ENCODE data around the gene DGKB. TPM values are rescaled to one million over a fixed set of nuclear protein-coding genes. Genes with fewer than 3 reads are reported as not detected.

The DGKB gene
- total RNA-seq, 2 experiments from 2014 or later: not detected

DNA sequence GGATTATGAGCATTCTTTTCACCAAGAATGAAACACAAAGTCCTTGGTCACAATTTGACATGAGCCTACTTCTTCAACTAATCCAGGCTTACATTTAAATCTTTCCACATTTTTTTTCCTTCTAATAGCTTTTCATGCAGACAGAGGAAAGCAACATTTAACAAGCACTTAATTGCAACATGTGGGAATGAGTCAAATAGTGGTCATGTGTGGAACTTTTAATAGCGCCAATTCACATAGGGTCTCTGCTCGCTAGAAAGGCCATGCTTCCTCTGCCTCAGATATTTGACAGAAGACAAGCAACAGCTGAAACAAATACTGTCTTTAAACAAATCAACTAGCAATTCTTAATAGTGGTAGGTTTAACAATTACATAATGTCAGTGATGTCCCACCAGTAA, 627.2 kb downstream of the DGKB start:
- Mint-ChIP-seq H3K36me3 (no peaks in the 10 kb centered on the region), H3K4me3 (no peak overlapping the region), H3K27ac (no peak overlapping the region), H3K27me3 (no peaks in the 10 kb centered on the region), H3K9me3 (peaks cover 2% of the 10 kb centered on the region), H3K4me1 (no peaks in the 10 kb centered on the region)
- DNase-seq: no peak

DNA sequence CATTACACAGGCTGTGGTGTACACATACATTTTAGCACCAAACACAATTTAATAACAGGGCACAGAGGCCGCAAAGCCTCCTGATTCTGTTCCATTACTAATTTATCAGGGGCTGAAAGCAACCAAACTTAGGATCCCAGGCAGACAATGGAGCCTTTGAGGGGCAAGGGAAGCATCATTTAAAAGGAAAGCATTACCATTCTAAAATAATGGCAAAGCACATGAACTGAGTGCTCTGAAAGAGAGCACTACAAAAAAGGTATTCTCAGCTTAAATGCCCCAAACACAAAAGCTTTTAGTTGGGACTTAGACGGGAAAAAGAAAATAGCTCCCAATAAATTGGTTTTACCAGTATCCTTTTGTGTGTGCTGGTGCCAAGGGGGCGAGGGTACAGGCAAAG, 631.1 kb downstream of the DGKB start:
- no peak for DNase-seq
- H3K4me3 Mint-ChIP-seq: no peak overlapping the region
- H3K4me1 Mint-ChIP-seq: no peaks in the 10 kb centered on the region
- H3K36me3 Mint-ChIP-seq: no peaks in the 10 kb centered on the region
- H3K9me3 Mint-ChIP-seq: peaks cover 2% of the 10 kb centered on the region
- H3K27me3 Mint-ChIP-seq: no peaks in the 10 kb centered on the region
- no peak overlapping the region for H3K27ac Mint-ChIP-seq

DNA sequence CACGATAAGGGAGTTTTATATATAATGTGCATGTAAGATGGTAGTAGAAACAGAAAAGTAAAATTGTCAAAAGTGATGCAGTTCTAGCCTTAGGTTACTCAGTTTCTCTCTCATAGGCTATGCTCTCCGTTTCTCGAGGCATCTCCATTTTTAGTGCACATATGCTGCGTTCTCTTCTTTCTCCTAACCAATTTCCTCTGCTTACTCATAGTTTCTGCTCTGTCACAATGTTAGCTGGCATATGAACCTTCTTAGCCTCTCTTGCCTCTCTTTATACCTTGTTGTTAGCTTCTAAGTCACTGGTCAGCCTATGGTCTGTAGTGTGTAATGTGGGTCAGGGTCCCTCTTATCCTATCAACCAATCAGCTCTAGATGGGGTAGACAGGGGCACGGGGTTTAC, 632.5 kb downstream of the DGKB start:
- H3K9me3 Mint-ChIP-seq: peaks cover 2% of the 10 kb centered on the region
- H3K4me1 Mint-ChIP-seq: no peaks in the 10 kb centered on the region
- no peak for DNase-seq
- H3K27me3 Mint-ChIP-seq: no peaks in the 10 kb centered on the region
- no peak overlapping the region for H3K4me3 Mint-ChIP-seq
- H3K36me3 Mint-ChIP-seq: no peaks in the 10 kb centered on the region
- H3K27ac Mint-ChIP-seq: no peak overlapping the region

DNA sequence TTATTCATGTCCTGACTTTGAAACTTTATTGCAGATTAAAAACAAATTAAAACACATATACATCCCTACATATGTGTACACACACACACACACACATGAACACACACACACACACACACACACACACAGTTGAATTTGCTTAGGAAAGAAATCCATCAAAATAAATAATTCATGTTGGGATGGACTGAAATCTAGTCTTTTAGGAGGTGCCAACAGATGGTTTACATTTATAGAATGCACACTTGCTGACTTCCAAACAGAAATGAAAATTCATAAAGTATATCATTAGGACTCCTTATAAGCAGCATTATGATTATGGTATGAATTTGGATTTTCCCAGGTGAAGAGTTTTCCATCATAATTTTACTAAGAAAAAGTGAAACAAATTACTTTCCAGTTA, 642.5 kb downstream of the DGKB start:
- H3K27me3 Mint-ChIP-seq: no peaks in the 10 kb centered on the region
- H3K4me3 Mint-ChIP-seq: no peak overlapping the region
- no peaks in the 10 kb centered on the region for H3K36me3 Mint-ChIP-seq
- no peaks in the 10 kb centered on the region for H3K9me3 Mint-ChIP-seq
- H3K27ac Mint-ChIP-seq: no peak overlapping the region
- H3K4me1 Mint-ChIP-seq: no peaks in the 10 kb centered on the region
- DNase-seq: no peak

DNA sequence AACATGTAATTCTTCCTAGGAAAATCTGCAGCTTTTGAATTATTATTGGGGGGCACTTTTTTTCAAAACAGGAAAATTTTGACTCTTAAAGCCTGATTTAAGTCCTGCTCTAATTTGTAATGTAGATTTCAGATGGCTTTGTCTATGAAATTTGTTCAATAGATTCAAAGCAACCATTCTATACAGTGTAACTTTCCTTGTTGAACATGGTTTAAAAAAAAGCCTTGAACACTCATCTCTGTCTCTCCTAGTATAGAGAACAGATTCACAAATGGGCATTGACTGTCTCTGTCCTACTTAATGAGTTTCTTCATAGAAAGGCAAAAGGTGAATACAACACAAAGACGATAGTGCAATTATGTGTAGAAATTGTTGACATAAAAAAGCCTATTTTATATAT, 643.7 kb downstream of the DGKB start:
- no peaks in the 10 kb centered on the region for H3K9me3 Mint-ChIP-seq
- no peaks in the 10 kb centered on the region for H3K4me1 Mint-ChIP-seq
- H3K27me3 Mint-ChIP-seq: no peaks in the 10 kb centered on the region
- no peak for DNase-seq
- H3K36me3 Mint-ChIP-seq: no peaks in the 10 kb centered on the region
- H3K4me3 Mint-ChIP-seq: no peak overlapping the region
- no peak overlapping the region for H3K27ac Mint-ChIP-seq

DNA sequence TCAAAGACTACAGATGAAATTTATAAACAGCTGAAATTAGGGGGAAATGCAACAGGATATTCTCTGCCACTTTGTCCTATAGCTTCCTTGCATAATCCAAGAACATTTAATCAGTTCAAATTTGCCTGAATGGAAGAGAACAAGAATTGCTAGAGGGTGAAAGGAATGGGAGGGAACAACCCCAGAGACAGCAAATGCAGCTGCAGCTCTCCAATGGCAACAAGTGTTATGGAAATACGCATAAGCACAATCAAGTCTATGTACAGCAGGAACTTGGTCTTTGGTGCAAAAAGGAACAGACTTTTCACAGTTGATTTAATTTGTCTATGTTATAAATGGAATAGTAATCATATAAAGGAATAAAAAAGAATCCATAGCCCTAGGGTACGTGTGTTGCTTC, 644.1 kb downstream of the DGKB start:
- no peak overlapping the region for H3K4me3 Mint-ChIP-seq
- no peak overlapping the region for H3K27ac Mint-ChIP-seq
- no peaks in the 10 kb centered on the region for H3K4me1 Mint-ChIP-seq
- no peak for DNase-seq
- H3K27me3 Mint-ChIP-seq: no peaks in the 10 kb centered on the region
- H3K36me3 Mint-ChIP-seq: no peaks in the 10 kb centered on the region
- no peaks in the 10 kb centered on the region for H3K9me3 Mint-ChIP-seq

DNA sequence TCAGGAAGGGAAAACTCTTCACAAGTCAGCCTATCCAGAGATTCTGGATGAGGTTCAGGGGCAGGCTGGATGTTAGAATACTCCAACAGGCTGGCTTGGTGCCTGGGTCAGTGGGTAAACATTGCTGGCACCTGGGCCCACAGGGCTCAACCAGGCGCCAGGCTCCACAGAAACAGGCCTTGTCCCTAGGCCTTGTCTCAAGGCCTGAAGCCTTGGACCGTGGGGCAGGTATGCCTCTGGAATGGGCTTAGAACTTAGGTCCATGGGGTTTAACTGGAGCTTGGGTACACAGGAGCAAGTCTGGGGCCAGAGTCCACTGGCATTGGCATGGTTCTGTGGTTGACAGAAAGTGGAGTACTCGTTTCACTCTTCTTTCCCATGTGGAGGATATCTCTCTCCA, 650.1 kb downstream of the DGKB start:
- Mint-ChIP-seq H3K36me3 (no peaks in the 10 kb centered on the region), H3K4me3 (no peak overlapping the region), H3K4me1 (no peaks in the 10 kb centered on the region), H3K27ac (no peak overlapping the region), H3K27me3 (no peaks in the 10 kb centered on the region), H3K9me3 (no peaks in the 10 kb centered on the region)
- DNase-seq: no peak

DNA sequence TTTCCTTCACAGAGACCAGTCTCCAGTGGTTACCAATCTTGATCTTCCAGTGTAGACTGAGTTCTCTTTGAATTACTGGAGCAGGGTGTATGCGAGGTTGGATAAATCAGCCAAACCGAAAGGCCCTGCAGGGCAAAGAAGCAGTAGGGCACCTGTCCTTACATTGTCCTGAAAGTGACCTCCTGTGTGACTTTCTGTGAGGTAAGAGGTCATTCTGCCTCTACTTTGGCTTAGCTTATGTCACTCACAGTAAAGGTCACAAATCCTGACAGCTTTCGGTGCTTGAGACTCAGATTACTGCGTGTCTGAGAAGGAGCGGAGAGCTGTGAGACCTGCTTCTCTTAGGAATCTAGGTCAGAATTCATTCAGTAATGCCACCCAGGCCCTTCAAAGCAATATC, 660.4 kb downstream of the DGKB start:
- H3K27me3 Mint-ChIP-seq: no peaks in the 10 kb centered on the region
- no peaks in the 10 kb centered on the region for H3K9me3 Mint-ChIP-seq
- H3K27ac Mint-ChIP-seq: no peak overlapping the region
- no peak for DNase-seq
- H3K4me3 Mint-ChIP-seq: no peak overlapping the region
- H3K4me1 Mint-ChIP-seq: no peaks in the 10 kb centered on the region
- H3K36me3 Mint-ChIP-seq: no peaks in the 10 kb centered on the region

DNA sequence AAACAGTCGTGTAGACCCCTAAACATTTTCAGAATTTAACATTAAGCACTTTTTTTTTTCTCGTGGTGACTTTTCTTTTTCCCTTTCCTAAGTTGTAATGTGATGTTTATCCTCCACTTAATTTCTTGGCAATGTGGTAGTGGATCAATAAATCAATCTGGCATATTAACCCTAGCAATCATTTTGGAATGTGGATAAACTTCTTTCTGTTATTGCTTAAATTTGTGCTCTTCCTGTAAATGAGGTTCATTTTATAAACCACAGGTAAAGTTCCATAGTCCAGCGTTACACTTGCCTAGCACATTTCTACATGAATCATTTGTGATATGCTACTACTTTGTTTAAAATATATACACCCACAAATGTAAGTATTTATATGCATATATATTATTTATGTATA, 665.7 kb downstream of the DGKB start:
- Mint-ChIP-seq H3K4me1 (no peaks in the 10 kb centered on the region), H3K27ac (no peak overlapping the region), H3K36me3 (no peaks in the 10 kb centered on the region), H3K4me3 (no peak overlapping the region), H3K27me3 (no peaks in the 10 kb centered on the region), H3K9me3 (no peaks in the 10 kb centered on the region)
- no peak for DNase-seq

DNA sequence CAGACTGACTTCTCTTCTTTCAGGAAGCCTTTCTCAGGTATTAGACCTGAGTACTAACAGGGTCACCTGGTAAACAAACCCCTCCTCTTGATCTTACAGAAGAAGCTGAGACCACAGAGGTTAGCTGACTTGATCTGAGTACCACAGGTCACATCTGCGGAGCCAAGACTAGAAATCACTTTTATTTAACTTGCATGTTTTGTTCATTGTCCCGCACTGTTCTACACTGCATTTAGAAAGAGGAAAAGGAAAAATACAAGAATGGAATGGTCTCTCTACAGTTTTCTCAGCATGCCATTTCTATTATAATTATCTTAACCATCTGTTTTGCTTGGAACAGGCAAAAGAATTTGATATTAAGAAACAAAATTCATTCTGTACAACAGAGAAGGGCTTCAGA, 667.5 kb downstream of the DGKB start:
- H3K9me3 Mint-ChIP-seq: no peaks in the 10 kb centered on the region

DNA sequence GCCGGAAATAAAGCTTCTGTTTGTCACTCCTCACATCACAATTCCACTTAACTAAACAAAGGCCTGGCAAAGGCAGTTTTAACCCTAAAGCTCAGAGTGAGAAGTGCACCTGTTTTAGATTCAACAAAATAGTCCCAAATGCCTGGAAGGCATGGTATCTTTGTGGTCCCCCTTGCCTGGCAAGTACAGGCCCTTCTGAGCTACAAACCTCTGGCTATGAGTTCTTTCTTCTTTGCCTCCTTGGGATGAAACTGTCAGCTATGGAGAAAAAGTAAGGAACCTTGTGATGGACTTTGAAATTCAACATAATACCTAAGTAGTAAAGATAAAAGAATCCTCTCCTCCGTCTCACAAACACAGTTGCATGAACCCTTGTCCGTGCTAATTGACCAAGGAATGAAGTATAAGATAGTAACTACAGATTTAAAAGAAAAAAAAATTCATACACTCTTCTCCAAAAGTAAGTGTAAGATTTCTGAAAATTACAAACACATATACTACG, 668.6 kb downstream of the DGKB start:
- Mint-ChIP-seq H3K4me3 (no peak overlapping the region), H3K27ac (no peak overlapping the region), H3K4me1 (no peaks in the 10 kb centered on the region), H3K9me3 (no peaks in the 10 kb centered on the region), H3K27me3 (no peaks in the 10 kb centered on the region), H3K36me3 (no peaks in the 10 kb centered on the region)
- no peak for DNase-seq

More for the DNA sequence above, 667.5 kb downstream of the DGKB start:
- no peak overlapping the region for H3K27ac Mint-ChIP-seq
- H3K27me3 Mint-ChIP-seq: no peaks in the 10 kb centered on the region
- DNase-seq: no peak
- H3K4me3 Mint-ChIP-seq: no peak overlapping the region
- H3K4me1 Mint-ChIP-seq: no peaks in the 10 kb centered on the region
- H3K36me3 Mint-ChIP-seq: no peaks in the 10 kb centered on the region

DNA sequence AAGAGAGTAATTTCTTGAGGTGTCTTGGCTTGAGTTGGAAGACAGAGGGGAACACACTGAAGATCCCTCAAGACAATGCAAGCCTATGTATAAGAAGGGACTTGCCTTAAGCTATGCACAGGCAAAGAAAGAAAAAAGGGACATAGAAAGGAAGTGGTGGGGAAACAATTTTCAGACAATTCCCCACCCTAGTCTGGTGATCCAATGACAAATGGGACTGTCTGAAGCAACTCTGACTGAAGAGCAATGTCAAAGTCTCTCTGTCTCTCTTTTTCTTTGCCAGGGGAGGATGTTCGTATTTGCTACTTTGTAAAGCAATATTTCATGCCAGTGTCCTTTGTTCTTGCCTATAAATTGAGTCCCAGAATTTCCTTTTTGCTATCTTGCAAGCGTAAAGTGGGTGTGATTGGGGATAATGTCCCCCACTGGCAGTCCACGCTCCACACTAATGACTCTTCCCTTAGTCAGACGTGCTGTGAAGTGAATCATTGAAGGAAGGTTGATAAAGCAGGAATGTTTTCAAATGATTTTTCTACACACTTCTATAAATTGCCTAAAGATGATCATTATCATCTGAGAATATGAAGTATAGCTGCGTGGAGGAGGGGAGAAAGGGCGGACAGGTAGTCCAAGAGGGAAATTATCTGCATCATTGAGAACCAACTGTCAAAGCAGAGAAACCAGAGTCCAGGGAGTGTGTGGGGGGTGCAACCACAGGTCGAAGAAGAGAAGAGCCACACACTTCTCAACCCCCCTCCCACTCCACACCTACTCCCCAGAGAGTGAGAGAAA, 669.3 kb downstream of the DGKB start:
- Mint-ChIP-seq H3K9me3 (no peaks in the 10 kb centered on the region), H3K27ac (no peak overlapping the region), H3K4me1 (no peaks in the 10 kb centered on the region), H3K36me3 (no peaks in the 10 kb centered on the region), H3K27me3 (no peaks in the 10 kb centered on the region), H3K4me3 (no peak overlapping the region)
- no peak for DNase-seq

DNA sequence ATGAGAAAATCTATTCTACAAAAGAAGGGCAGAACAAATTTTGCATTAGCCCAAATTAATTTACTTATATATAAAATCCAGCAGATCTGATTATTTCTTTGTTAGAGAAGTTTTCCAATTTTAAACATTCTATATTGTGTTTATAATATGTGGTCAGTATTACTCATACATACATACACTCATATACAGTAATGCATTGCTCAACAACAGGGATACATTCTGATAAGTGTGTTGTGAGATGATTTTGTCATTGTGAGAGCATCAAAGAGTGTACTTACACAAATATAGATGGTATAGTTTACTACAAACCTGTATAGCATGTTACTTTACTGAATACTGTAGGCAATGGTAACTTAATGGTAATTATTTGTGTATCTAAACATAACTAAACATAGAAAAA, 673.5 kb downstream of the DGKB start:
- Mint-ChIP-seq H3K9me3 (no peaks in the 10 kb centered on the region), H3K27me3 (no peaks in the 10 kb centered on the region), H3K4me3 (no peak overlapping the region), H3K4me1 (no peaks in the 10 kb centered on the region), H3K36me3 (no peaks in the 10 kb centered on the region), H3K27ac (no peak overlapping the region)
- DNase-seq: no peak

DNA sequence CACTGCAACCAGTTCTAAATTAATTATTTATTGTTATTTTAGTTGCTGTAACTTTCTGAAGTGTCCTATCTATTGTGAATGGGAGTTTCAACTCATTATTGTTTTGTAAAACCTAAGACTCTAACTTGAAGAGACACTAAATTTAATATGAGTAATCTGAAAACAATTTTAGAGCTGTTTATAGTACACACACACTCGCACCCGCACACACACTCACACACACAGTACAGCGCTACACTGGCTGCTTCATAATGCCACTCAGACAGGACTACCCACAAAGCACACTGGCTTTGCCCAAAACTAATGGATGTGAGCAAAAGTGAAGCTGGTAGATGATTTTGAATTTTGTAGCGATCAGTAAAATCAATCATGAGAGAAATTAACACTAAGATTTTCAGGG, 674.2 kb downstream of the DGKB start:
- H3K27ac Mint-ChIP-seq: no peak overlapping the region
- H3K4me1 Mint-ChIP-seq: no peaks in the 10 kb centered on the region
- H3K4me3 Mint-ChIP-seq: no peak overlapping the region

DNA sequence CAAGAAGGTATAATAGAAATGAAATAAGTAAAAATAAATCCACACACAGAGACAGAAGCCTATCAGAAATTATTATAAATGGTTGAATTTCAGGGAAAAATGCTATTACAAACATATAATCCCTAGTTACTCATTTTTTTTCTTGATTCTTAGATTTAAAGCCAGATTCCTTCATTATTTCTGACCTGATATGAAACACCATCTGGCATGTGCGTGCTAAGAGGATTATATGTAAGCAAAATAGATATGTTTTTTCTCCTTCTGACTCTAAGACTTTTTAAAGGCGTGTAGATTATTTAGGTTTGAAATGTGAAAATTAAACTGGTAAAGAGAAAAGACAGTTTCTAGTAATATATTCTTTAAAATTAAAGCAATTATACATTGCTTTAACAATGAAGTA, 676.4 kb downstream of the DGKB start:
- H3K27ac Mint-ChIP-seq: no peak overlapping the region

More for the DNA sequence above, 674.2 kb downstream of the DGKB start:
- Mint-ChIP-seq H3K27me3 (no peaks in the 10 kb centered on the region), H3K9me3 (no peaks in the 10 kb centered on the region), H3K36me3 (no peaks in the 10 kb centered on the region)
- no peak for DNase-seq

DNA sequence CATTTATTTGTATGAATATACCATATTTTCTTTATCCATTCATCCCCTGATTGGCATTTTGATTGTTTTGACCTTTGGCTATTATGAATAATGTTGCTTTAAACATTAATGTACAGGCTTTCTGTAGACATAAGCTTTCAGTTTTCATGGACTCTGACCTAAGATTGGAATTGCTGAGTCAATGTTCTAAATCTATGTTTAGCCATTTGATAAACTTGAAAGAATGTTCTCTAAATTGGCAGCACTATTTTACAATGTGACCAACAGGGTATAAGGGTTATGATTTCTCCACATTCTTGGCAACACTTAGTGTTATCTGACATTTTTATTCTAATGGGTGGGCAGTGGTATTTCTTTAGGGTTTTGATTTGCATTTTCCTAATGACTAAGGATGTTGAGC, 683.4 kb downstream of the DGKB start:
- no peaks in the 10 kb centered on the region for H3K4me1 Mint-ChIP-seq
- H3K36me3 Mint-ChIP-seq: no peaks in the 10 kb centered on the region
- H3K27ac Mint-ChIP-seq: no peak overlapping the region
- no peaks in the 10 kb centered on the region for H3K9me3 Mint-ChIP-seq
- no peak overlapping the region for H3K4me3 Mint-ChIP-seq
- DNase-seq: no peak
- no peaks in the 10 kb centered on the region for H3K27me3 Mint-ChIP-seq

More for the DNA sequence above, 676.4 kb downstream of the DGKB start:
- Mint-ChIP-seq H3K27me3 (no peaks in the 10 kb centered on the region), H3K36me3 (no peaks in the 10 kb centered on the region), H3K4me3 (no peak overlapping the region), H3K9me3 (no peaks in the 10 kb centered on the region), H3K4me1 (no peaks in the 10 kb centered on the region)
- no peak for DNase-seq

All from activated naive CD8-positive, alpha-beta T cell treated with anti-CD3 and anti-CD28 coated beads for 36 hours (primary cell).